Measurements from ENCODE around the gene IQGAP2. TPM values are rescaled to one million over a fixed set of nuclear protein-coding genes. Genes with fewer than 3 reads are reported as not detected.
"Not testable (repeated sequence)": the region's sequence is repeated elsewhere in the genome, so short reads cannot be mapped to it uniquely, and the experiment has no call there.

The IQGAP2 gene
- total RNA-seq, 6 experiments from 2014 or later: 96.4 to 152 (median 123) TPM

DNA sequence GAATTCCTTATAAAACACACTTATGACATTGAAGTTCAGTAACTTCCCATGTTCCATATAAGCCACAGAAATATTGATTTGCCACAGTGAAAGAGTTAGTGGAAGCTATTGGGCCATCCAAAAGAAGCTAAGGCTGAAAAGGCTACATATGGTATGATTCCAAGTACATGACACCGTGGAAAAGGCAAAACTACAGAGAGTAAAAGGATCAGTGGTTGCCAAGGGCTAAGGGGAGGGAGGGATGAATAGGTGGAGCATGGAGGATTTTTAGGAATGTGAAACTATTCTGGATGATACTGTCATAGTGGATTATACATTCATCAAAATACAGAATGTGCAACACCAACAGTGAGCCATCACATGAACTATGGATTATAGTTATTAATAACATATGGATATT is 110.4 kb downstream of the IQGAP2 start:
- no peak for ATAC-seq
- 13% methylated on average over 1 of the region's 1 CpG for WGBS (ENCODE audit: insufficient coverage, low coverage, low lambda C conversion rate, missing lambda C conversion rate)

GRCh38 chr5:76514292-76514691 is 111.2 kb downstream of the IQGAP2 start:
- H3K4me3 ChIP-seq: no peak overlapping the region
- H3K27ac ChIP-seq: no peak overlapping the region
- ATAC-seq: no peak
- TF ChIP-seq CTCF (IDR thresholded peaks at IDR 0.05) (no peak), POLR2A (IDR thresholded peaks at IDR 0.05) (no peak)
- DNase-seq: no peak
- intact Hi-C loops (cut with DNase I): no loop called here
- H3K36me3 ChIP-seq: no peaks in the 10 kb centered on the region
- H3K9me3 ChIP-seq: no peaks in the 10 kb centered on the region
- WGBS (ENCODE audit: insufficient coverage, low coverage, low lambda C conversion rate, missing lambda C conversion rate): 41% methylated on average over 4 of the region's 4 CpGs
- H3K27me3 ChIP-seq: no peaks in the 10 kb centered on the region
- peaks cover 0 to 14% (median 0%) of the 10 kb centered on the region in 4 donors for H3K4me1 ChIP-seq

More for the DNA sequence above, 110.4 kb downstream of the IQGAP2 start:
- Histone ChIP-seq H3K4me1 (peaks cover 0 to 14% (median 0%) of the 10 kb centered on the region in 4 donors), H3K9me3 (no peaks in the 10 kb centered on the region), H3K27ac (no peak overlapping the region), H3K36me3 (no peaks in the 10 kb centered on the region), H3K4me3 (no peak overlapping the region), H3K27me3 (no peaks in the 10 kb centered on the region)
- no peak for DNase-seq
- TF ChIP-seq POLR2A (IDR thresholded peaks at IDR 0.05) (no peak), CTCF (IDR thresholded peaks at IDR 0.05) (no peak)
- intact Hi-C loops (cut with DNase I): no loop called here

DNA sequence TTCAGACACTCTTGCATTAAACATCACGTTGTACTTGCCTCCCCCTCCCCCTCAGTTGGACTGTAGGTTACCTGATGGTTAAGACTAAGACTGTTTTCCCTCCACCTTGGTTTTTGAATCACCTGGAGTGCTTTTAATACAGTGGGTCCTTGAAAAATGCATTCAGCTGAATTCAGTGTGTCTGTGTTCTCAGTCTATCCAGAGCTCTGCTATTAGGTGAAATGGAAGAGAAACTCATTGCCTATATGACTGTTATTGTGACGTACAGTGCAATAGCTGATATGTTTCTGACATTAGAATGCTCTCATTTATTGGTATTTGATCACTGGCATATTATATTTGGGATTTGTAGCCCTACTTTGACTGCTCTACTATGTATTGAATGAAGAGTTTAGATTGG is 111.6 kb downstream of the IQGAP2 start:
- DNase-seq (no peak), ATAC-seq (peak in 3 of 4 donors; percentile 37 to 45 (median 43))
- Histone ChIP-seq H3K4me3 (no peak overlapping the region), H3K9me3 (no peaks in the 10 kb centered on the region), H3K36me3 (no peaks in the 10 kb centered on the region), H3K27ac (no peak overlapping the region), H3K27me3 (no peaks in the 10 kb centered on the region), H3K4me1 (peaks cover 0 to 14% (median 0%) of the 10 kb centered on the region in 4 donors)
- WGBS (ENCODE audit: insufficient coverage, low coverage, low lambda C conversion rate, missing lambda C conversion rate): 64% methylated on average over 2 of the region's 2 CpGs
- TF ChIP-seq POLR2A (IDR thresholded peaks at IDR 0.05) (no peak), CTCF (IDR thresholded peaks at IDR 0.05) (no peak)
- intact Hi-C loops (cut with DNase I): no loop called here

- Histone ChIP-seq H3K27me3 (no peaks in the 10 kb centered on the region), H3K27ac (no peak overlapping the region), H3K4me3 (no peak overlapping the region), H3K36me3 (no peaks in the 10 kb centered on the region), H3K4me1 (peaks cover 0 to 30% (median 4%) of the 10 kb centered on the region in 4 donors), H3K9me3 (no peaks in the 10 kb centered on the region)
- WGBS (ENCODE audit: insufficient coverage, low coverage, low lambda C conversion rate, missing lambda C conversion rate): 96% methylated on average over 3 of the region's 3 CpGs
- TF ChIP-seq CTCF (IDR thresholded peaks at IDR 0.05) (no peak), POLR2A (IDR thresholded peaks at IDR 0.05) (no peak)
- DNase-seq (no peak), ATAC-seq (no peak)
- intact Hi-C loops (cut with DNase I): no loop called here
Observed at GRCh38 chr5:76517334-76517733, 114.2 kb downstream of the IQGAP2 start.

DNA sequence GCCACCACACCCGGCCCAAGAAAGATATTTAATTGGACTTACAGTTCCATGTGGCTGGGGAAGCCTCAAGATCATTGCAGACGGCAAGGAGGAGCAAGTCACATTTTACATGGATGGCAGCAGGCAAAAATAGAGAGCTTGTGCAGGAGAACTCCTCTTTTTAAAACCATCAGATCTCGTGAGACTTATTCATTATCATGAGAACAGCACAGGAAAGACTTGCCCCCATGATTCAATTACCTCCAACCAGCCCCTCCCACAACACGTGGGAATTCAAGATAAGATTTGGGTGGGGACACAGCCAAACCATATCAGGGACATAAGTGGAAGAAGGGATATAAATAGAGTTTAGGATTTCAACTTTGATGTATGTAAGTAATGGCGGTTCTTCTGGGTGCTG is 115.2 kb downstream of the IQGAP2 start:
- DNase-seq; H3K27me3 ChIP-seq; H3K27ac ChIP-seq; intact Hi-C loops (cut with DNase I); H3K36me3 ChIP-seq; H3K4me3 ChIP-seq; ATAC-seq; H3K9me3 ChIP-seq: not testable (repeated sequence)
- 67% methylated on average over 5 of the region's 5 CpGs for WGBS (ENCODE audit: insufficient coverage, low coverage, low lambda C conversion rate, missing lambda C conversion rate)
- H3K4me1 ChIP-seq: peaks cover 0 to 39% (median 7%) of the 10 kb centered on the region in 4 donors

All from right lobe of liver (tissue), 6 donors.